H1 (cell line): Measurements from ENCODE around the gene ZMYM4. TPM values are rescaled to one million over a fixed set of nuclear protein-coding genes. Genes with fewer than 3 reads are reported as not detected.

Experiments used
- CTCF ChIA-PET: fragments of 300-600 bp; sonication (Branson Sonifier 250); formaldehyde crosslinking; loops from one replicate; lab custom pipeline; 2021; ENCODE audit not compliant: partially characterized antibody; lab: Charles Lee
- POLR2A ChIA-PET: fragments of 300-600 bp; sonication (Branson Sonifier 250); formaldehyde crosslinking; loops from one replicate; lab custom pipeline; 2021; ENCODE audit warnings: inconsistent platforms; ENCODE audit not compliant: partially characterized antibody; lab: Charles Lee
- DNase-seq, 2 experiments: peaks; one replicate each; pipeline versions ENCODE4 v3.0.0 to v3.0.0-alpha.2; 2010 to 2022; ENCODE audit warnings: low spot score in 2 of 2, low read depth in 1 of 2, mixed read lengths in 1 of 2
- FAIRE-seq: peaks from 2 replicates; lab custom pipeline; 2011; peaks lifted over from hg19 to GRCh38; lab: Jason Lieb, UNC
- H2AFZ ChIP-seq: 2 replicates; pipeline ENCODE4 v1.8.1; 2012; ENCODE audit warnings: low read length, inconsistent platforms
- H2AK5ac ChIP-seq: 2 replicates; pipeline ENCODE4 v1.6.1; 2013; ENCODE audit warnings: low read depth, low read length
- H2BK120ac ChIP-seq: replicated peaks from 2 replicates; pipeline ENCODE3; 2013; ENCODE audit warnings: low read depth, low read length, inconsistent platforms
- H2BK12ac ChIP-seq: 2 replicates; pipeline ENCODE4 v1.6.1; 2013; ENCODE audit warnings: low read depth, low read length
- H2BK15ac ChIP-seq: 2 replicates; pipeline ENCODE4 v1.6.1; 2013; ENCODE audit warnings: low read length
- H2BK20ac ChIP-seq: 2 replicates; pipeline ENCODE4 v1.6.1; 2013; ENCODE audit warnings: low read length
- H2BK5ac ChIP-seq: 2 replicates; pipeline ENCODE4 v1.6.1; 2013; ENCODE audit warnings: low read depth, low read length
- H3K14ac ChIP-seq: 2 replicates; pipeline ENCODE4 v1.6.1; 2013; ENCODE audit warnings: inconsistent platforms; ENCODE audit not compliant: insufficient read length
- H3K18ac ChIP-seq: 2 replicates; pipeline ENCODE4 v1.6.1; 2013; ENCODE audit warnings: low read length; ENCODE audit errors: extremely low read depth
- H3K23ac ChIP-seq: 2 replicates; pipeline ENCODE4 v1.6.1; 2013; ENCODE audit warnings: inconsistent platforms; ENCODE audit not compliant: insufficient read length
- H3K23me2 ChIP-seq: 2 replicates; pipeline ENCODE4 v1.6.1; 2013; ENCODE audit warnings: low read depth, low read length
- H3K27ac ChIP-seq: 2 replicates; pipeline ENCODE4 v1.6.1; 2011; ENCODE audit warnings: low read depth, low read length, inconsistent platforms
- H3K27me3 ChIP-seq, 4 experiments: replicated peaks in 1 of 4; 1 replicate in 1 of 4; 2 replicates in 3 of 4; pipeline versions ENCODE4 v1.6.1 to v1.8.1; 2011 to 2013; ENCODE audit warnings: low read length in 3 of 4, mild to moderate bottlenecking in 3 of 4, inconsistent platforms in 2 of 4, mixed read lengths in 2 of 4, moderate library complexity in 1 of 4; ENCODE audit not compliant: control insufficient read depth in 3 of 4, insufficient read depth in 3 of 4; ENCODE audit errors: extremely low read depth in 1 of 4
- H3K36me3 ChIP-seq, 4 experiments: 2 replicates each; pipeline versions ENCODE4 v1.6.1 to v1.8.1; 2011 to 2013; ENCODE audit warnings: mild to moderate bottlenecking in 4 of 4, low read length in 3 of 4, moderate library complexity in 2 of 4, control low read depth in 1 of 4, inconsistent platforms in 1 of 4; ENCODE audit not compliant: insufficient read depth in 4 of 4, control insufficient read depth in 2 of 4
- H3K4ac ChIP-seq: replicated peaks from 2 replicates; pipeline ENCODE3; 2013; ENCODE audit warnings: low read length, low read depth, mixed read lengths, inconsistent platforms; ENCODE audit not compliant: insufficient read length
- H3K4me1 ChIP-seq, 4 experiments: replicated peaks in 1 of 4; 1 replicate in 1 of 4; 2 replicates in 3 of 4; pipeline versions ENCODE4 v1.6.1 to v1.8.1; 2011 to 2013; ENCODE audit warnings: low read length in 3 of 4, inconsistent platforms in 2 of 4, mixed read lengths in 1 of 4; ENCODE audit not compliant: insufficient read depth in 4 of 4, control insufficient read depth in 3 of 4
- H3K4me2 ChIP-seq, 2 experiments: 2 replicates each; pipeline versions ENCODE4 v1.6.1 to v1.8.1; 2011 to 2013; ENCODE audit warnings: low read depth in 2 of 2, low read length in 2 of 2, control low read depth in 1 of 2, inconsistent platforms in 1 of 2, mild to moderate bottlenecking in 1 of 2; ENCODE audit not compliant: insufficient read depth in 1 of 2
- H3K4me3 ChIP-seq, 4 experiments: fragments of 200-600, 300-600 bp in 1 of 4; sonication (generic), shearing (Covaris generic), sonication (Bioruptor Twin) in 1 of 4; 2 replicates each; pipeline versions ENCODE4 v1.5.1 to v1.8.1; 2011 to 2016; ENCODE audit warnings: low read length in 4 of 4, low read depth in 3 of 4, control low read depth in 2 of 4, inconsistent platforms in 2 of 4, mild to moderate bottlenecking in 2 of 4, mixed read lengths in 1 of 4, moderate library complexity in 1 of 4; ENCODE audit not compliant: insufficient read depth in 2 of 4; ENCODE audit errors: extremely low read depth in 1 of 4
- H3K56ac ChIP-seq: replicated peaks from 2 replicates; pipeline ENCODE3; 2013; ENCODE audit warnings: low read depth, mild to moderate bottlenecking, mixed read lengths, low read length, inconsistent platforms; ENCODE audit not compliant: insufficient read length
- H3K79me1 ChIP-seq: 2 replicates; pipeline ENCODE4 v1.6.1; 2013; ENCODE audit warnings: low read depth, low read length, control low read depth
- H3K79me2 ChIP-seq, 2 experiments: 2 replicates each; pipeline versions ENCODE4 v1.6.1 to v1.8.1; 2012 to 2013; ENCODE audit warnings: low read length in 2 of 2, mild to moderate bottlenecking in 2 of 2, inconsistent platforms in 1 of 2; ENCODE audit not compliant: insufficient read depth in 2 of 2, control insufficient read depth in 1 of 2
- H3K9ac ChIP-seq, 4 experiments: replicated peaks in 1 of 4; 1 replicate in 1 of 4; 2 replicates in 3 of 4; pipeline versions ENCODE4 v1.6.1 to v1.8.1; 2011 to 2013; ENCODE audit warnings: low read depth in 3 of 4, low read length in 3 of 4, control low read depth in 2 of 4, mild to moderate bottlenecking in 2 of 4, moderate library complexity in 2 of 4, inconsistent platforms in 1 of 4; ENCODE audit errors: extremely low read depth in 1 of 4
- H3K9me3 ChIP-seq, 2 experiments: 2 replicates each; pipeline versions ENCODE4 v1.6.1 to v1.8.1; 2012 to 2013; ENCODE audit warnings: mild to moderate bottlenecking in 2 of 2, moderate library complexity in 2 of 2, control low read depth in 1 of 2, inconsistent platforms in 1 of 2, low read depth in 1 of 2, low read length in 1 of 2, mixed read lengths in 1 of 2; ENCODE audit not compliant: insufficient read depth in 2 of 2
- H4K20me1 ChIP-seq, 2 experiments: replicated peaks in 1 of 2; 2 replicates each; pipeline versions ENCODE3 to v1.8.1; 2011 to 2013; ENCODE audit warnings: inconsistent platforms in 2 of 2, low read length in 2 of 2, mild to moderate bottlenecking in 1 of 2; ENCODE audit not compliant: insufficient read depth in 2 of 2, control insufficient read depth in 1 of 2
- H4K5ac ChIP-seq: 2 replicates; pipeline ENCODE4 v1.6.1; 2013; ENCODE audit warnings: low read length, low read depth, mixed read lengths, inconsistent platforms; ENCODE audit not compliant: insufficient read length
- H4K8ac ChIP-seq: 2 replicates; pipeline ENCODE4 v1.8.0; 2013; ENCODE audit warnings: mild to moderate bottlenecking, moderate library complexity, low read length, inconsistent platforms; ENCODE audit not compliant: insufficient read depth; ENCODE audit errors: extremely low read depth
- H4K91ac ChIP-seq: replicated peaks from 2 replicates; pipeline ENCODE3; 2013; ENCODE audit warnings: low read length, mixed read lengths, inconsistent platforms; ENCODE audit not compliant: insufficient read length
- BRCA1 ChIP-seq: IDR thresholded peaks from 2 replicates; pipeline ENCODE4 v1.6.1; 2012; ENCODE audit warnings: low read depth, low read length, improper control_type of control experiment
- GTF2F1 ChIP-seq: IDR thresholded peaks from 2 replicates; pipeline ENCODE4 v1.6.1; 2012; ENCODE audit warnings: low read depth, low read length, improper control_type of control experiment, borderline replicate concordance
- JUND ChIP-seq: IDR thresholded peaks from 2 replicates; pipeline ENCODE4 v1.6.1; 2011; ENCODE audit warnings: mild to moderate bottlenecking, improper control_type of control experiment, low read length
- WGBS, 2 experiments: shearing (Covaris generic) in 1 of 2; methylation state at CpG; one replicate each; pipeline versions ENCODE4 v1.1.6 to v1.1.7; 2013 to 2015; ENCODE audit warnings: low lambda C conversion rate in 2 of 2, mixed read lengths in 2 of 2, inconsistent platforms in 1 of 2, low coverage in 1 of 2, missing lambda C conversion rate in 1 of 2; ENCODE audit not compliant: insufficient replicate concordance in 2 of 2, insufficient coverage in 1 of 2, insufficient read length in 1 of 2; ENCODE audit errors: extremely low coverage in 1 of 2, missing lambda C conversion rate in 1 of 2; 5-methylcytosine and 5-hydroxymethylcytosine counted together
- polyA plus RNA-seq, 7 experiments: library from polyadenylated mRNA; depleted of rRNA in 3 of 7; stranded (reverse) in 5 of 7; unstranded in 2 of 7; fragments of >200 nt in 5 of 7; fragments of 200-250 nt in 2 of 7; gene quantifications; 1 replicate in 5 of 7; 2 replicates in 1 of 7; 4 replicates in 1 of 7; pipeline versions ENCODE4 v1.2.1 to v1.2.3, GENCODE V29; 2011 to 2013; ENCODE audit warnings: missing spikeins in 2 of 7, mixed read lengths in 2 of 7
- total RNA-seq: library from RNA; stranded (reverse); fragmentation: NEBNext Ultra II Directional; extraction: Animal tissue kit (Norgen Biotek cat#: 25700); gene quantifications from 2 replicates; pipeline ENCODE4 v1.2.1, GENCODE V29; 2021

ZMYM4 gene
- total and polyA plus RNA-seq, 2 of the 8 experiments (the other 6 are each of a cell fraction or from before 2014, with no cell fraction given), result 16.7 to 81.3 TPM

GRCh38 chr1:35222322-35223083 is 46.0 kb upstream of the ZMYM4 start:
- H3K4me3 ChIP-seq, result no peak overlapping the region
- H4K91ac ChIP-seq, result no peak overlapping the region
- H4K20me1 ChIP-seq, result no peaks in the 10 kb centered on the region
- H3K27ac ChIP-seq, result no peak overlapping the region
- no peaks in the 10 kb centered on the region for H3K79me2 ChIP-seq
- H3K79me1 ChIP-seq, result no peaks in the 10 kb centered on the region
- no peaks in the 10 kb centered on the region; a peak in 1 of 4 replicates for H3K9me3 ChIP-seq
- no peak overlapping the region for H2BK12ac ChIP-seq
- H2AK5ac ChIP-seq, result no peak overlapping the region; the same call in 1 of the 2 replicates
- no peak overlapping the region for H2BK15ac ChIP-seq
- FAIRE-seq, result no peak
- no peak overlapping the region for H2BK5ac ChIP-seq
- H4K8ac ChIP-seq, result no peak overlapping the region
- H2BK120ac ChIP-seq, result no peak overlapping the region
- H3K23ac ChIP-seq, result no peak overlapping the region
- no peak overlapping the region for H3K18ac ChIP-seq
- ChIA-PET POLR2A (interaction anchor here (0.8 to 2.4 kb wide), 9 partner anchors 10 to 46 kb away, joined by 3 to 7 read pairs (median 3); partner anchors contain the start of genes SFPQ and ZMYM4), CTCF (interaction anchor here (0.6 to 2.7 kb wide), 14 partner anchors 9 to 228 kb away, joined by 3 to 14 read pairs (median 4); no protein-coding TSS in a partner anchor)
- no peak overlapping the region for H2BK20ac ChIP-seq
- H3K56ac ChIP-seq, result no peak overlapping the region
- no peak for TF ChIP-seq BRCA1
- no peak for TF ChIP-seq JUND
- TF ChIP-seq GTF2F1, result no peak
- H3K23me2 ChIP-seq, result no peaks in the 10 kb centered on the region
- H3K4me1 ChIP-seq, result no peaks in the 10 kb centered on the region; a peak in 2 of 7 replicates
- H2AFZ ChIP-seq, result no peak overlapping the region
- H3K9ac ChIP-seq, result no peak overlapping the region
- DNase-seq, result no peak
- no peak overlapping the region for H3K14ac ChIP-seq
- no peaks in the 10 kb centered on the region for H3K27me3 ChIP-seq
- H4K5ac ChIP-seq, result no peak overlapping the region
- no peak overlapping the region for H3K4ac ChIP-seq
- 75% methylated on average over 6 of the region's 6 CpGs; no CpG with 5 or more reads in 1 of the 2 experiments for WGBS, 2 experiments
- no peak overlapping the region for H3K4me2 ChIP-seq
- H3K36me3 ChIP-seq, result no peaks in the 10 kb centered on the region
